ENCODE data around the gene GJB1. TPM values are rescaled to one million over a fixed set of nuclear protein-coding genes. Genes with fewer than 3 reads are reported as not detected.
"Not testable (repeated sequence)": the region's sequence is repeated elsewhere in the genome, so short reads cannot be mapped to it uniquely, and the experiment has no call there.

GJB1 gene
- polyA plus RNA-seq, 3 donors, result not detected

DNA sequence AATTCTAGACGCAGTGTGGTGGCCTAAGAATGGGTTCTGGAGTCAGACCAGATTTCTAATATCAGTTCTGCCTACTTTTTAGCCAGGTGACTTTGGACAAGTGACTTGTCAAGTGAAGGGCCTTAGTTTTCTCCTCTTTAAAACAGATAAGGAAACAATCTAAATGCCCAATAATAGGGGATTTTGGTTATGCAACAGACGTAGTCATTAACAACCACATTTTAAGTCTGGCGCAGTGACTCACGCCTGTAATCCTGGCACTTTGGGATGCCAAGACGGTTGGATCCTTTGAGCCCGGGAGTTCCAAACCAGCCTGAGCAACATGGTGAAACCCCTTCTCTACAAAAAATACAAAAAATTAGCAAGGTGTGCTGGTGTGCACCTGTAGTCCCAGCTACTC is 33.0 kb downstream of the GJB1 start:
- peaks cover 0 to 10% (median 0%) of the 10 kb centered on the region in 3 donors for H3K27me3 Mint-ChIP-seq (ENCODE audit: low read depth in 3 of 3)
- Histone ChIP-seq H4K20me1 (ENCODE audit: insufficient read depth, low read length) (no peaks in the 10 kb centered on the region), H3K4me3 (replicated peaks in 1 of 3; ENCODE audit: low read depth in 2 of 3, low read length in 3 of 3) (no peak overlapping the region), H3K36me3 (replicated peaks in 1 of 2; ENCODE audit: control insufficient read depth in 1 of 2, insufficient read depth in 2 of 2, low read length in 2 of 2) (no peaks in the 10 kb centered on the region), H3K4me2 (replicated peaks; ENCODE audit: extremely low read depth, low read length, poor library complexity, severe bottlenecking) (no peak overlapping the region), H3K9ac (ENCODE audit: insufficient read depth, low read length, poor library complexity, severe bottlenecking) (no peak overlapping the region), H3K27me3 (ENCODE audit: control insufficient read depth in 2 of 2, insufficient read depth in 2 of 2, low read length in 2 of 2) (no peaks in the 10 kb centered on the region), H2AFZ (ENCODE audit: insufficient read depth, low read depth, low read length, poor library complexity, severe bottlenecking) (peak overlapping the region; percentile 84), H3K79me2 (ENCODE audit: insufficient read depth, low read length) (peaks cover 12% of the 10 kb centered on the region), H3K27ac (ENCODE audit: low read depth in 1 of 2, low read length in 2 of 2) (no peak overlapping the region), H3K4me1 (ENCODE audit: control insufficient read depth in 1 of 2, insufficient read depth in 2 of 2, low read length in 2 of 2) (peaks cover 25 to 27% of the 10 kb centered on the region in 2 donors), H3K9me3 (replicated peaks in 1 of 2; ENCODE audit: control insufficient read depth in 1 of 2, insufficient read depth in 1 of 2, low read length in 2 of 2) (no peaks in the 10 kb centered on the region)
- DNase-seq, result peak in 1 of 3 donors; percentile 24
- peaks cover 31% of the 10 kb centered on the region for H3K4me1 Mint-ChIP-seq
- no CpG with 5 or more reads among the region's 6 CpGs for WGBS (ENCODE audit: insufficient coverage)
- TF ChIP-seq, protein P1, sequence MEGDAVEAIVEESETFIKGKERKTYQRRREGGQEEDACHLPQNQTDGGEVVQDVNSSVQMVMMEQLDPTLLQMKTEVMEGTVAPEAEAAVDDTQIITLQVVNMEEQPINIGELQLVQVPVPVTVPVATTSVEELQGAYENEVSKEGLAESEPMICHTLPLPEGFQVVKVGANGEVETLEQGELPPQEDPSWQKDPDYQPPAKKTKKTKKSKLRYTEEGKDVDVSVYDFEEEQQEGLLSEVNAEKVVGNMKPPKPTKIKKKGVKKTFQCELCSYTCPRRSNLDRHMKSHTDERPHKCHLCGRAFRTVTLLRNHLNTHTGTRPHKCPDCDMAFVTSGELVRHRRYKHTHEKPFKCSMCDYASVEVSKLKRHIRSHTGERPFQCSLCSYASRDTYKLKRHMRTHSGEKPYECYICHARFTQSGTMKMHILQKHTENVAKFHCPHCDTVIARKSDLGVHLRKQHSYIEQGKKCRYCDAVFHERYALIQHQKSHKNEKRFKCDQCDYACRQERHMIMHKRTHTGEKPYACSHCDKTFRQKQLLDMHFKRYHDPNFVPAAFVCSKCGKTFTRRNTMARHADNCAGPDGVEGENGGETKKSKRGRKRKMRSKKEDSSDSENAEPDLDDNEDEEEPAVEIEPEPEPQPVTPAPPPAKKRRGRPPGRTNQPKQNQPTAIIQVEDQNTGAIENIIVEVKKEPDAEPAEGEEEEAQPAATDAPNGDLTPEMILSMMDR (IDR thresholded peaks at IDR 0.05), result no peak
- H3K9me3 Mint-ChIP-seq, result peaks cover 0 to 9% (median 0%) of the 10 kb centered on the region in 7 donors
- peak overlapping the region in 3 of 7 donors; percentile 15 to 46 (median 15) for H3K27ac Mint-ChIP-seq
- intact Hi-C loops (cut with micrococcal nuclease), result loop anchor here in 1 of 2 donors (10.0 kb wide), 1 partner anchor 61 kb away; no protein-coding TSS in a partner anchor
- H3K36me3 Mint-ChIP-seq, result peaks cover 0 to under 1% of the 10 kb centered on the region in 2 donors
- H3K4me3 Mint-ChIP-seq, result no peak overlapping the region

DNA sequence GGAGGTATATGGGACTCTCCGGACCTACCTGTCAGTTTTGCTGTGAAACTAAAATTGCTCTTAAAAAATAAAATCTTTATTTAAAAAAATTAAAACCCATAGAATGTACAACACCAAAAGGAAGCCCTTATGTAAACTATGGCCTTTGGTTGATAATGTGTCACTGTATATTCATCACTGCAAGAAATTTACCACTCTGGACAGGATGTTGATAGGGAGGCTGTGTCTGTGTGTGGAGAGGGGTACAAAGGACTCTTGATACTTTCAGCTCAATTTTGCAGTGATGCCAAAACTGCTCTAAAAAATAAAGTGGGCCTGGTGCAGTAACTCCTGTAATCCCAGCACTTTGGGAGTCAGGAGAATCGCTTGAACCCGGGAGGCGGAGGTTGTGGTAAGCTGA is 33.8 kb downstream of the GJB1 start:
- Histone ChIP-seq H2AFZ (ENCODE audit: insufficient read depth, low read depth, low read length, poor library complexity, severe bottlenecking) (no peak overlapping the region), H3K36me3 (replicated peaks in 1 of 2; ENCODE audit: control insufficient read depth in 1 of 2, insufficient read depth in 2 of 2, low read length in 2 of 2) (no peaks in the 10 kb centered on the region), H3K27me3 (ENCODE audit: control insufficient read depth in 2 of 2, insufficient read depth in 2 of 2, low read length in 2 of 2) (no peaks in the 10 kb centered on the region), H3K27ac (ENCODE audit: low read depth in 1 of 2, low read length in 2 of 2) (no peak overlapping the region), H3K4me3 (replicated peaks in 1 of 3; ENCODE audit: low read depth in 2 of 3, low read length in 3 of 3) (no peak overlapping the region), H3K4me1 (ENCODE audit: control insufficient read depth in 1 of 2, insufficient read depth in 2 of 2, low read length in 2 of 2) (peaks cover 17 to 19% of the 10 kb centered on the region in 2 donors), H3K9ac (ENCODE audit: insufficient read depth, low read length, poor library complexity, severe bottlenecking) (no peak overlapping the region), H3K9me3 (replicated peaks in 1 of 2; ENCODE audit: control insufficient read depth in 1 of 2, insufficient read depth in 1 of 2, low read length in 2 of 2) (no peaks in the 10 kb centered on the region), H3K4me2 (replicated peaks; ENCODE audit: extremely low read depth, low read length, poor library complexity, severe bottlenecking) (no peak overlapping the region), H3K79me2 (ENCODE audit: insufficient read depth, low read length) (peaks cover 12% of the 10 kb centered on the region), H4K20me1 (ENCODE audit: insufficient read depth, low read length) (no peaks in the 10 kb centered on the region)
- peaks cover 0 to 12% (median 0%) of the 10 kb centered on the region in 7 donors for H3K9me3 Mint-ChIP-seq
- H3K27ac Mint-ChIP-seq, result no peak overlapping the region
- intact Hi-C loops (cut with micrococcal nuclease), result loop anchor here in 1 of 2 donors (10.0 kb wide), 1 partner anchor 62 kb away; no protein-coding TSS in a partner anchor
- H3K4me3 Mint-ChIP-seq, result no peak overlapping the region
- TF ChIP-seq, protein P1 (IDR thresholded peaks at IDR 0.05), result no peak
- peaks cover 23% of the 10 kb centered on the region for H3K4me1 Mint-ChIP-seq
- no peaks in the 10 kb centered on the region for H3K36me3 Mint-ChIP-seq
- WGBS (ENCODE audit: insufficient coverage), result no CpG with 5 or more reads among the region's 4 CpGs
- no peak for DNase-seq
- peaks cover 0 to 10% (median 0%) of the 10 kb centered on the region in 3 donors for H3K27me3 Mint-ChIP-seq (ENCODE audit: low read depth in 3 of 3)

DNA sequence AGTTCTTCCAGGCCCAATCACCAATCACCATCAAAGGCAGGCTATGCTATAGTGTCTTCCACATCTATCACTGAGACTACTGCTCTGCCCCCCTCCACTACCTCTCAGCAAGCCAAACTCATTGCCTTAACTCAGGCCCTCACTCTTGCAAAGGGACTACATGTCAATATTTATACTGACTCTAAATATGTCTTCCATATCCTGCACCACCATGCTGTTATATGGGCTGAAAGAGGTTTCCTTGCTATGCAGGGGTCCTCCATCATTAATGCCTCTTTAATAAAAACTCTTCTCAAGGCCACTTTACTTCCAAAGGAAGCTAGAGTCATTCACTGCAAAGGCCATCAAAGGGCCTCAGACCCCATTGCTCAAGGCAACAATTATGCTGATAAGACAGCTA is 45.6 kb downstream of the GJB1 start:
- intact Hi-C loops (cut with micrococcal nuclease); H2AFZ ChIP-seq (ENCODE audit: insufficient read depth, low read depth, low read length, poor library complexity, severe bottlenecking); DNase-seq; H3K9me3 Mint-ChIP-seq; H3K4me1 Mint-ChIP-seq; H4K20me1 ChIP-seq (ENCODE audit: insufficient read depth, low read length); H3K4me1 ChIP-seq (ENCODE audit: control insufficient read depth in 1 of 2, insufficient read depth in 2 of 2, low read length in 2 of 2); H3K79me2 ChIP-seq (ENCODE audit: insufficient read depth, low read length); H3K27me3 ChIP-seq (ENCODE audit: control insufficient read depth in 2 of 2, insufficient read depth in 2 of 2, low read length in 2 of 2); H3K27me3 Mint-ChIP-seq (ENCODE audit: low read depth in 3 of 3); H3K4me3 Mint-ChIP-seq; H3K36me3 ChIP-seq (replicated peaks in 1 of 2; ENCODE audit: control insufficient read depth in 1 of 2, insufficient read depth in 2 of 2, low read length in 2 of 2); H3K27ac ChIP-seq (ENCODE audit: low read depth in 1 of 2, low read length in 2 of 2); H3K4me2 ChIP-seq (replicated peaks; ENCODE audit: extremely low read depth, low read length, poor library complexity, severe bottlenecking); H3K36me3 Mint-ChIP-seq; H3K27ac Mint-ChIP-seq; H3K4me3 ChIP-seq (replicated peaks in 1 of 3; ENCODE audit: low read depth in 2 of 3, low read length in 3 of 3); H3K9me3 ChIP-seq (replicated peaks in 1 of 2; ENCODE audit: control insufficient read depth in 1 of 2, insufficient read depth in 1 of 2, low read length in 2 of 2); H3K9ac ChIP-seq (ENCODE audit: insufficient read depth, low read length, poor library complexity, severe bottlenecking): not testable (repeated sequence)
